SK-N-SH treated with all-trans-retinoic acid at 6 μM for 48 hours (cell line): Measurements from ENCODE around the gene MRPS18B.

ENCODE experiments used
- ARNTL ChIP-seq: fragments of 450-650 bp; formaldehyde crosslinking; IDR thresholded peaks from 2 replicates; pipeline ENCODE4 v1.5.0; 2020; ENCODE audit warnings: low read depth, mild to moderate bottlenecking, moderate library complexity, borderline replicate concordance
- POU6F1 ChIP-seq: fragments of 250-450 bp; sonication (Bioruptor Pico); IDR thresholded peaks from 2 replicates; pipeline ENCODE4 v1.8.0; 2021; ENCODE audit warnings: low read depth, mild to moderate bottlenecking, moderate library complexity, borderline replicate concordance
- PPARA ChIP-seq: fragments of 250-450 bp; sonication (Bioruptor Pico); IDR thresholded peaks from 2 replicates; pipeline ENCODE4 v1.5.0; 2020; ENCODE audit warnings: mild to moderate bottlenecking, borderline replicate concordance
- TCF4 ChIP-seq: fragments of 250-450 bp; sonication (Bioruptor Pico); IDR thresholded peaks from 2 replicates; pipeline ENCODE4 v1.8.0; 2021; ENCODE audit warnings: mild to moderate bottlenecking, moderate library complexity, borderline replicate concordance
- TOX ChIP-seq: fragments of 250-450 bp; sonication (Bioruptor Pico); IDR thresholded peaks from 2 replicates; pipeline ENCODE4 v1.8.0; 2021; ENCODE audit warnings: mild to moderate bottlenecking, moderate library complexity, borderline replicate concordance
- TSHZ2 ChIP-seq: fragments of 250-450 bp; sonication (Bioruptor Pico); IDR thresholded peaks from 2 replicates; pipeline ENCODE4 v1.5.0; 2020; ENCODE audit warnings: mild to moderate bottlenecking, moderate library complexity
- ZNF70 ChIP-seq: fragments of 450-650 bp; formaldehyde crosslinking; IDR thresholded peaks from 2 replicates; pipeline ENCODE4 v1.5.0; 2020; ENCODE audit warnings: mild to moderate bottlenecking, moderate library complexity

- no peak for TF ChIP-seq PPARA (CRISPR knock-in tag)
- no peak for TF ChIP-seq TSHZ2 (CRISPR knock-in tag)
- TF ChIP-seq ARNTL (CRISPR knock-in tag), result no peak
- TF ChIP-seq POU6F1 (CRISPR knock-in tag), result no peak
- TF ChIP-seq ZNF70 (CRISPR knock-in tag), result no peak
- TF ChIP-seq TOX (CRISPR knock-in tag), result no peak
- no peak for TF ChIP-seq TCF4
These were observed 694 bp downstream of the MRPS18B start for GRCh38 chr6:30618270-30618797.
